Muscle of leg (tissue), 11 donors: ENCODE results near the gene DOCK8. TPM values are rescaled to one million over a fixed set of nuclear protein-coding genes. Genes with fewer than 3 reads are reported as not detected.

Experiments
- DNase-seq: peaks from one replicate; pipeline ENCODE4 v3.0.0; 2013
- H3K27ac ChIP-seq: one replicate; pipeline ENCODE4 v1.5.1; 2013; ENCODE audit warnings: mild to moderate bottlenecking, low read length, control low read depth
- H3K27me3 ChIP-seq: one replicate; pipeline ENCODE4 v1.6.1; 2013; ENCODE audit warnings: low read length; ENCODE audit not compliant: control insufficient read depth, insufficient read depth
- H3K36me3 ChIP-seq: one replicate; pipeline ENCODE4 v1.6.1; 2013; ENCODE audit warnings: low read length; ENCODE audit not compliant: control insufficient read depth, insufficient read depth
- H3K4me1 ChIP-seq: one replicate; pipeline ENCODE4 v1.6.1; 2013; ENCODE audit warnings: low read length; ENCODE audit not compliant: control insufficient read depth, insufficient read depth
- H3K4me3 ChIP-seq: one replicate; pipeline ENCODE4 v1.5.1; 2013; ENCODE audit warnings: low read length, control low read depth
- H3K9me3 ChIP-seq: replicated peaks from 2 replicates; pipeline ENCODE4 v1.6.1; 2013; ENCODE audit warnings: low read depth, low read length; ENCODE audit not compliant: control insufficient read depth
- WGBS: methylation state at CpG from one replicate; pipeline ENCODE4 v1.1.5; 2013; ENCODE audit warnings: missing lambda C conversion rate; ENCODE audit not compliant: insufficient coverage; 5-methylcytosine and 5-hydroxymethylcytosine counted together
- polyA plus RNA-seq, 8 donors: library from polyadenylated mRNA; unstranded; fragments of 120-200 nt; gene quantifications; one replicate each; pipeline versions ENCODE4 v1.2.1 to v1.2.3, GENCODE V29; 2013; ENCODE audit warnings: inconsistent platforms in 1 of 8, low replicate concordance in 1 of 8; ENCODE audit not compliant: insufficient read length in 8 of 8, insufficient read depth in 1 of 8
- total RNA-seq: library from RNA; stranded (reverse); fragments of 120-200 nt; gene quantifications from one replicate; pipeline ENCODE4 v1.2.4, GENCODE V29; 2013

Gene DOCK8
- total and polyA plus RNA-seq, 9 donors = 3.2 to 8.4 (median 5.7) TPM

GRCh38 chr9:504921-505740 lies 290.5 kb downstream of the DOCK8 start:
- Histone ChIP-seq H3K4me1 (peaks cover 15% of the 10 kb centered on the region), H3K9me3 (no peaks in the 10 kb centered on the region), H3K36me3 (no peaks in the 10 kb centered on the region), H3K27ac (peak overlapping the region; percentile 62), H3K27me3 (peaks cover 17% of the 10 kb centered on the region), H3K4me3 (peak overlapping the region; percentile 54)
- WGBS = under 1% methylated on average over 76 of the region's 92 CpGs
- peak; percentile 32 for DNase-seq

GRCh38 chr9:505741-506059 lies 291.0 kb downstream of the DOCK8 start:
- WGBS = no CpG with 5 or more reads among the region's 5 CpGs
- Histone ChIP-seq H3K4me3 (peak overlapping the region; percentile 54), H3K4me1 (peaks cover 15% of the 10 kb centered on the region), H3K9me3 (no peaks in the 10 kb centered on the region), H3K27me3 (peaks cover 17% of the 10 kb centered on the region), H3K27ac (no peak overlapping the region), H3K36me3 (no peaks in the 10 kb centered on the region)
- DNase-seq = no peak

GRCh38 chr9:506281-506680 lies 291.6 kb downstream of the DOCK8 start:
- H3K4me1 ChIP-seq = peaks cover 15% of the 10 kb centered on the region
- H3K9me3 ChIP-seq = no peaks in the 10 kb centered on the region
- peaks cover 17% of the 10 kb centered on the region for H3K27me3 ChIP-seq
- H3K4me3 ChIP-seq = no peak overlapping the region
- WGBS = no CpG with 5 or more reads among the region's 7 CpGs
- no peaks in the 10 kb centered on the region for H3K36me3 ChIP-seq
- H3K27ac ChIP-seq = no peak overlapping the region
- DNase-seq = no peak

GRCh38 chr9:511861-512260 lies 297.2 kb downstream of the DOCK8 start:
- no peak for DNase-seq
- Histone ChIP-seq H3K36me3 (no peaks in the 10 kb centered on the region), H3K27ac (no peak overlapping the region), H3K9me3 (no peaks in the 10 kb centered on the region), H3K4me1 (no peaks in the 10 kb centered on the region), H3K27me3 (no peaks in the 10 kb centered on the region), H3K4me3 (no peak overlapping the region)
- whole genome bisulfite sequencing = no CpG with 5 or more reads among the region's 1 CpG

- 100% methylated on average over 1 of the region's 3 CpGs for WGBS
- Histone ChIP-seq H3K36me3 (no peaks in the 10 kb centered on the region), H3K4me1 (no peaks in the 10 kb centered on the region), H3K9me3 (no peaks in the 10 kb centered on the region), H3K27ac (no peak overlapping the region), H3K27me3 (no peaks in the 10 kb centered on the region), H3K4me3 (no peak overlapping the region)
- no peak for DNase-seq
Observed at GRCh38 chr9:512555-513272, 298.0 kb downstream of the DOCK8 start.

Other genes with a start within 250 kb of the DOCK8 start
- 17.2 TPM for gene WASHC1, start 185.4 kb upstream of the DOCK8 start, total RNA-seq
- 10 to 100 TPM in 7 of 8 donors, 1 to 10 TPM in 1; 8.3 to 26.1 (median 14.7) TPM for gene WASHC1, start 185.4 kb upstream of the DOCK8 start, polyA plus RNA-seq
- 0.58 TPM for gene FOXD4, start 96.4 kb upstream of the DOCK8 start, total RNA-seq
- 1 to 10 TPM in 6 of 8 donors, under 1 TPM in 2; 0.43 to 5.1 (median 1.3) TPM for gene FOXD4, start 96.4 kb upstream of the DOCK8 start, polyA plus RNA-seq
- 37.7 TPM for gene ZNG1A, start 35.8 kb upstream of the DOCK8 start, total RNA-seq
- gene ZNG1A, start 35.8 kb upstream of the DOCK8 start, polyA plus RNA-seq = 10 to 100 TPM; 32.2 to 69.2 (median 47.6) TPM